Suppressor macrophage treated with lipopolysaccharide for 4 hours (primary cell): ENCODE data around the gene OR6C6.
"Not testable (repeated sequence)": the region's sequence is repeated elsewhere in the genome, so short reads cannot be mapped to it uniquely, and the experiment has no call there.

Source experiments
- DNase-seq: peaks from one replicate; pipeline ENCODE4 v3.0.0-alpha.2; 2020

Gene OR6C6

DNA sequence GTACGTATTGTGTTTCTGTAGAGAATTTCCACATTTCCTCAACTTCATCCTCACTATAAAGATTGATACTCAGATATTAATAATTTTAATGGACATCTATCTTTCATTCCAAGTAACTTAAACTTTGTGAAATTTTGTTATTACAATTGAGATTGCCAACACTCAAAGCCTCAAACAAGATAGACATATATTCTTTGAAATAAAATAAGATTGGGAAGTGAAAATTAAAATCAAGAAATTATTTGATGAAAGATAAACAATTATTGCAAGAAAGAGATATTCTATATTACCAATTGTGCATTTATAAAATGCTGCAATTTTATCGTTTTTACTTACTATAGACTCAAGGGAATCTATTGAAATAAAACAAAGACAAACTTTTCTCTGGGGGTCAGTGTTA is at the start of gene OR6C6:
Gene OR6C6 (minus strand): TSS at position 101 of the 400 bp plus-strand sequence. CDS start 1,337 bp downstream, outside the sequence.
- DNase-seq = no peak

DNA sequence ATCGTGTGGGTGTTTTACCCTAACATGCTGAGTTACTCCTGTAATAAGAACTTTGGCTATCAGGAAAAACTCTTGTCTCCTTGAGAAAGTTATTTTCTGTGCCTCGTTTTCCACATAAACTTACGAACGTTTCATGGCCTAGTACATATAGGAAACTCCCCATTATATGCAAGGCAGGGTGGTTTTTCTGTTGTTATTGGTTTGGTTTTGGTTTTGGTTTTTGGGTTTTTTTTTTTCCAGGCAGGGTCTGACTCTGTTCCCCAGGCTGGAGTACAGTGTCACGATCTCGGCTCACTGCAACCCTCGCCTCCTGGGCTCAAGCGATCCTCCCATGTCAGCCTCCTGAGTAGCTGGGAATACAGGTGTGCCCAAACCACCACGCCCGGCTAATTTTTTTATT is 39.6 kb upstream of the OR6C6 start:
- no peak for DNase-seq

DNA sequence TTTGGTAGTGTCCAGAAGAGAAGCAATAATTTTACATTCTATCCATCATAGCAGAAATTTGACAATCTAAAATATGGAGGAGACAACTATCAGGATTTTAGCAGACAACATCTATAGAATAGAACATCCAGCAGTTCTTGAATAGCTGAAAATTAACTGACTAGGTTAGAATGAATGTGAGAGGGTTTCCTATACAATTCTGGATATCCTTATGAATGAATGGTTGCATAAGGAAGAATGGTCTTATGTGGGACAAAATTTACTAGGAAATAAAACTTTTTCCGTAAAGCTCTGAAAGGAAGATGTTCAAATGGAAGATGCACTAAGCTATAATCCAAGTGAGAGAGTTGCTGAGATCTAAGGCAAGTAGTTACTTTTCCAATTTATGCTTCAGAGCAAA is 34.1 kb upstream of the OR6C6 start, which contains the start of gene OR6C3:
Gene OR6C3 (plus strand): TSS at position 301 of the 400 bp plus-strand sequence. CDS start 955 bp downstream, outside the sequence.
- DNase-seq = no peak

DNA sequence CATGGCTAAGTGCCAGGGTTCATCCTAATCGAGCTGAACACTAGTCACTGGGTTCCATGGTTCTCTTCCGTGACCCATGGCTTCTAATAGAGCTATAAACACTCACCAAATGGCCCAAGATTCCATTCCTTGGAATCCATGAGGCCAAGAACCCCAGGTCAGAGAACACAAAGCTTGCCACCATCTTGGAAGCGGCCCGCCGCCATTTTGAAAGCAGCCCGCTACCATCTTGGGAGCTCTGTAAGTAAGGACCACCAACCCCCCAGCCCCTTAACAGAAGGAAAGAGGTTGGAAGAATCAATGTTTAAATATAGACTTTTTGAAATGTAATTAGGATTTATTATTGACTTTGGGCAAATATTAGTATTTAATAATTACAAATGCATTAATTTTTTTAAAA is 29.4 kb upstream of the OR6C6 start:
- DNase-seq = not testable (repeated sequence)

DNA sequence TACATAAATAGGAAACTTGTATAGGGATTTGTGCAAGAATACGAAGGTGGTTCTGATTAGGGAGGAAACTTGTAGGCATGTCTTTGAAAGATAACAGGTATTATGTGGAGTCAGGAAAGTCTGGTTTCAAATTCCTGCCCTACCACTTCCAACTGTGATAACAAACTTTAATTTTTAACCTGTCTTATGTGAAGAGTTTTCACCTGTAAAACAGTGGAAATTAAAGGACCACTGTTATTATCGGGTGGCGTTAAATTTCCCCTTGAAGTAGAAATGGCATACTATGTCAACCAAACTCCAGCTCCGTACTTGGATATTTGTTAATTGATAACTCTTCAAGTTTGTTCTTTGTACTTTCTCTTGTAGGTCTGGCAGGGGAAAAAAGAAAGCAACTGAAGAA is 23.8 kb upstream of the OR6C6 start:
- no peak for DNase-seq

DNA sequence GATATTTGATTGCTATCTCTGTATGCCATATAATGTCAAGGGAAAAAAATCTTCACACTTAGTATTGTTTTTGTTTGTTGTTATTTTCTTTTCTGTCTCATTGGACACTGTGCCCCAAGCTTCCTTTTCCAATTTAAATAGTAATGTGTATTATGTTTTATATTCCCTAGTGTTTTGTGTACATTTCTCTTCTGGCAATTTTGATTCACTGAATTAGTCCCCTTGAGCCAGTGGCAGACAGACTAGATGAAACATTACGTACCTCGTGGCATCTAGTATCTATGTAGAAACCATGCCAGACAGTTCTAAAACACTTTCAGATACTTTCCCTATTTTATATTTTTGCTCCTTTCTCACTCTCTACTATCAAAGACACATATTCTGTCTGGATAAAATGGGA is 17.7 kb upstream of the OR6C6 start, which contains the start of gene OR6C1:
Gene OR6C1 (plus strand): TSS at position 301 of the 400 bp plus-strand sequence. CDS start 6,257 bp downstream, outside the sequence.
- no peak for DNase-seq

DNA sequence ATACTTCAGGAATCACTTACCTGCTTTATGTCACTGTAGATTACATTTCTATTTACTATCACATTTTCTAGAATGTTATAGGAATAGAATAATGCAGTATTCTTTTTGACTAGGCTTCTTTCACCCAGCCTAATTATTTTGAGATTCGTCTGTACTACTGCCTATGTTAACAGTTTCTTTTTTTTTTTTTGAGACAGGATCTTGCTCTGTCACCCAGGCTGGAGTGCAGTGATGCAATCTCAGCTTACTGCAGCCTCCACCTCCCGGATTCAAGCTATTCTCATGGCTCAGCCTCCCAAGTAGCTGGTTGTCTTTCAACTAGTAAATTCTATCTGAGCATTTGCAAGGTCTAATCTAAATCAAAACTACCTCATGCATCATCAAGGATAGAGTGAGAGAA is 6.4 kb downstream of the OR6C6 start:
- DNase-seq = no peak

DNA sequence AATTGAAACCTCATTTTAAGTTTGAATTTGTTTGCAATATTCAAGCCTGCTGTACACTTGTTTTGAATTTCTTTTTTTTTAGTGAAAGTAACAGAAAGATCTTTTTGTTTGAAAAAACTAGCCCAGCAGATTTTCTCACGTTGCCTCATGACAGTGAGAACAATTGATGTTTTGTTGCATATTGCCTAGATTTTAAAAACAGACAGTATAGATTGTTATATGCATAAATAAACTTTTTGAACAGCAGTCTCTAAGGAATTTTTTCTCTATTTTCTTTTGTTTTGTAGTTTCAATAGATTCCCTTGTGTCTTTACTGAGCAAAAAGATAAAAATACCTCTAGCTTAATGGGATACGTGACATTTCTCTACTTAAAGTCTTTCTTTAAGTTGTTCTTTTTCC is 15.4 kb downstream of the OR6C6 start:
- no peak for DNase-seq

DNA sequence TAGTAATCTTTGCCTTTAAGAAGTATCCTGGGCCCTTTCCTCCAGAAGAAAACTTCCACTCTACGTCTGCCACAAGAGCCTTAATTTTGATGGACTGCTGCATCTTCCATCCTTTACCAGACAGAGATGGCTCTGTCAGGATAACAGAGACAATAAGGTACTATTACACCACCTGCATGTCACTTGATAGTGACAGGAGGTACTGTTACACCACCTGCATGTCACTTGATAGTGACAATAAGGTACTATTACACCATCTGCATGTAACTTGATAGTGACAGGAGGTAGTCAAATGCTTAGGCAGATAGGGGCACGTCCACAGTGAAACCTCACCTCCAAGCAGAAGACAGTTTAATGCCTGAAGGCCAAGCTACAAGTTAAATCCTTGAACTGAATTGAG is 38.1 kb downstream of the OR6C6 start:
- DNase-seq = no peak

DNA sequence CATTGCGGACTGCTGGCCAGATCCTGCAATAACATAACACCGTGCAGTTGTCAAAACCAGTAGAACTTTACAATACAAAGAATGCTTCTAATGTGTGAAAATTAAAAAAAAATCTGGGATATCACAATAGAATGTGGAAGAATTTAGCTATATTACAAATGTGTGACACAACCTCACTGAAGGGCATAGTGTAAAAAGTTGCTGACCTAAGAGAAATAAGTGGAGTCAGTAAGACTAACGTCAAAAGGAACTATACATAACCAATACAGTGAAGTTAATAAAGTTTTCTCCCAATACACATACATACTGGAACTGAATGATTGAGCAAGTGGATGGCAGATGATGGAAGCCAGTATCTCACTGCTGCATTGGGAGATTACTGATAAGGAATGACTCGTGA is 39.5 kb downstream of the OR6C6 start:
- no peak for DNase-seq

DNA sequence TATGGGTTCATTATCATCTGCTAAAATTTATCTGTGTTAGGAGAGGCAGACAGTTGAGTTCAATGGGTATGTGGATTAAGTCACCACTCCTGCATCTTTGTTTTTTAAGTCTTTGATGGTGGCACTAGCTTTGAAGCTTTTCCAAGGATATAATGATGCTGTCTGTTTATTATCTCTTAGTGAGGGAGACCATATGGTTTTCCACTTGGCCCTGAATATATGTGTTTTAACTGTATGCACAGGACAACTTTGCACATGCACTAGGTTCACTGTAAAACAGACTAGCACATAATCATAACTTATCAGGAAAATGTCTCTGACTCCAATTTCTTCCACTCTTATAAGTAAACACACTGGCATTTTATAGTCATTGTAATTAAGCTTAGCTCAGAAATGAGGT is 43.1 kb downstream of the OR6C6 start:
- DNase-seq = no peak

DNA sequence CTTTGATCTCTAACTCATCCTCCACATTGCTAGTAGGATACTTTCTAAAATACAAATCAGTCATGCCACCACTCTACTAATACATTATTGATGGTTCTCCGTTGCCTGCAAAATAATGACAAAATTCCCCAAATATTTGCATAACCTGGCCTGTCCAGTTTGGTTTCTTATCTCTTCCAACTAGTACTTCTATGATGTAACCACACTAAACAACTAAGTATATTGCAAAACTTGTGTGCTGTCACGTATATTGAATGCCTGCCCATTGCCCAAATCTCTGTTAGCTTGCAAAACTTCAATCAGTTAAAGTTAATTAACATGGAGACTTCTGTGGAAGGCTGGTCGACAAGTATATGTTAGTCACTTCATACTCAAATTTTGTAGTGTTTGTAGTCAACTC is 45.4 kb downstream of the OR6C6 start:
- no peak for DNase-seq

DNA sequence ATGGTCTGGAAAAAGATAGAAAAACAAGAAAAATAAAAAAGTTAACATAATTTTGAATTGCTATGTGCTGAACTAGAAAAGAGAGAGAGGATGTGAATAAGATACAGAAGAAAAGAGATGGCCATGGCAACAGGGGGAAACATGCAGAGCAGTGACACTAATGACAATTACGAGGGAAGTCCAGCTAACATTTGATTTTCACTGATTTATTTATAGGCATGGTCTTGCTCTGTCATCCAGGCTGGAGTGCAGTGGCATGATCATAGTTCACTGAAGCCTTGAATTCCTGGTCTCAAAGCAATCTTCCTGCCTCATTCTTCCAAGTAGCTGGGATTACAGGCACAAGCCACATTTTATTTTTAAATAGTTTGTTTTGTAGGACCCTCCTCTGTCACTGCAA is 50.2 kb downstream of the OR6C6 start:
- DNase-seq = no peak

DNA sequence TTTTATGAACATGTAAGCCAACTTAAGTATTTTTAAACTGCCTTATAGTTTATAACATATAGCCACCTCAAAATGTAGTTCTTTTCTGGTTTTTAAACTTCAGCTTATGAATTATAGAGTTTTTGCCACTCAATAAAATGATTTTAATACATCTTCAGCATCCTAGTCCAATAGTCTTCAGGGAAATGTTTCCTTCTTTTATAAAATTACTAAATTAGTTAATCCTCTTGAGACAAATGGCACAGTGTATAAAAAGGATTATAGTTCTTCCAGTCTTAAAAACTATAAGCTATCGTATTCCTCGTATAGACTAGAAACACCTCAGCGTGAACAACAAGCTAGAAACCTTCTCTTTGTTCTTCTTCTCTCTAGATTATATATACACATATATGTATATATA is 52.1 kb downstream of the OR6C6 start, which contains the start of gene OR6C74:
Gene OR6C74 (plus strand): TSS at position 301 of the 400 bp plus-strand sequence. CDS start 2,679 bp downstream, outside the sequence.
- no peak for DNase-seq
